IPS-18a (cell line): ENCODE measurements around the gene MCOLN3.

Experiments
- H3K27ac ChIP-seq: one replicate; pipeline ENCODE4 v1.5.1; 2013; ENCODE audit warnings: low read length
- H3K27me3 ChIP-seq: one replicate; pipeline ENCODE4 v1.6.1; 2013; ENCODE audit warnings: mild to moderate bottlenecking, low read length; ENCODE audit not compliant: control insufficient read depth, insufficient read depth
- H3K36me3 ChIP-seq: one replicate; pipeline ENCODE4 v1.6.1; 2013; ENCODE audit warnings: low read depth, low read length; ENCODE audit not compliant: control insufficient read depth
- H3K4me1 ChIP-seq: one replicate; pipeline ENCODE4 v1.6.1; 2013; ENCODE audit warnings: low read depth, low read length; ENCODE audit not compliant: control insufficient read depth
- H3K4me3 ChIP-seq: one replicate; pipeline ENCODE4 v1.5.1; 2013; ENCODE audit warnings: low read length
- H3K9ac ChIP-seq: one replicate; pipeline ENCODE4 v1.6.1; 2013; ENCODE audit warnings: mild to moderate bottlenecking, low read length, moderate library complexity
- H3K9me3 ChIP-seq: one replicate; pipeline ENCODE4 v1.6.1; 2013; ENCODE audit warnings: low read depth, low read length; ENCODE audit not compliant: control insufficient read depth

The MCOLN3 gene

GRCh38 chr1:85068846-85069245, 20.5 kb upstream of the MCOLN3 start:
- Histone ChIP-seq H3K27me3 (no peaks in the 10 kb centered on the region), H3K4me1 (peaks cover 4% of the 10 kb centered on the region), H3K9me3 (no peaks in the 10 kb centered on the region), H3K4me3 (no peak overlapping the region), H3K36me3 (no peaks in the 10 kb centered on the region), H3K27ac (no peak overlapping the region), H3K9ac (no peak overlapping the region)

GRCh38 chr1:85065550-85065949, 17.2 kb upstream of the MCOLN3 start:
- H3K36me3 ChIP-seq, result no peaks in the 10 kb centered on the region
- H3K4me1 ChIP-seq, result peaks cover 4% of the 10 kb centered on the region
- no peak overlapping the region for H3K4me3 ChIP-seq
- H3K9me3 ChIP-seq, result no peaks in the 10 kb centered on the region
- H3K27me3 ChIP-seq, result peaks cover 6% of the 10 kb centered on the region
- H3K27ac ChIP-seq, result no peak overlapping the region
- H3K9ac ChIP-seq, result no peak overlapping the region

DNA sequence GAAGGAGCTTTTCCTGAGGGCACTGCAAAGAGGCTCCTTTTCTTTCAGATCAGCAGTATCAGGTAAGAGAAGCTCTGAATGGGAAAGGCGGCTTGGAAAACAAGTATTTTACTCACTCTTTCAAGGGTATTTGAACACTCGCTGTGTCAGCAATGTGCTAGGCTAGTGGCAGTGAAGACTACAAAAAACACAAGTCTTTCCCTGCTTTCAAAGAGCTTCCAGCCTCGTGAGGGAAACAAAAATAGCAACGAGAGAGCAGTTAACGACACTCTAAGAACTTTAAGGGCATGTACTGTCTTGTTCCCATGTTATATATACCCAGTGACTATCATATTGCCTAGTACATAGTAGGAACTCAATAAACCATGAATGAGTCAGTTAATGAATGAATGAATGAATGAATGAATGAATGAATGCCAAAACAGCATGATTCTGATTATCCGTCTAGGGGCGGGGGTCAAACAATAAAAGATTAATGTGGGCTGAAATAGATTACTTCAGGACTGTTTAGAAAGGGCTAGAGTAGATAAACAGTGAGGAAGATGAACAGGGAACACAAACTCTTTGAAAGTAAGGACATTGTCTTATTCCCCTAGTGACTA, 14.2 kb upstream of the MCOLN3 start:
- Histone ChIP-seq H3K27ac (no peak overlapping the region), H3K9ac (no peak overlapping the region), H3K4me1 (peaks cover 3% of the 10 kb centered on the region), H3K4me3 (peak overlapping the region; percentile 65), H3K36me3 (no peaks in the 10 kb centered on the region), H3K9me3 (no peaks in the 10 kb centered on the region), H3K27me3 (peaks cover 6% of the 10 kb centered on the region)

GRCh38 chr1:85061711-85062424, 13.6 kb upstream of the MCOLN3 start:
- H3K4me3 ChIP-seq, result peak overlapping the region; percentile 65
- H3K9ac ChIP-seq, result peak overlapping the region; percentile 37
- H3K27me3 ChIP-seq, result peaks cover 6% of the 10 kb centered on the region
- no peaks in the 10 kb centered on the region for H3K4me1 ChIP-seq
- no peaks in the 10 kb centered on the region for H3K9me3 ChIP-seq
- H3K36me3 ChIP-seq, result no peaks in the 10 kb centered on the region
- no peak overlapping the region for H3K27ac ChIP-seq

DNA sequence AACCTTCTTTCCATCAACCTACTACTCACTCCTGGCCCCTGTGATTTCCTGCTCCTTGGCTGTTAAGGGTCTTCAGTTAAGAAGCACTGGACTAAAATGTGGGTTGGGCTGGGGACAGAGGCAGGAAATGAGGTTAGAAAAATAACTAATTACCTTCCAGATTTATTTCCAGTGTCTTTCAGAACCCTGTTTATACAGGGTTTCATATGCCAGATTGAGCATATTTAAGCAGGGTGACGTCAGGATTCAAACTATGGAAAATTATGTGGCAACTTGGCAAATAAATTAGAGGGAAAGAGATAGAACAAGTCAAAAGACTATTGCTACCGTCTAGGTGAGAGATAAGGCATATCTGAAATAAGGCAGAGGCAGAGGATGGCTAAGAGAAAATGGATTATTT, 11.7 kb upstream of the MCOLN3 start:
- Histone ChIP-seq H3K36me3 (no peaks in the 10 kb centered on the region), H3K4me3 (no peak overlapping the region), H3K4me1 (no peaks in the 10 kb centered on the region), H3K27me3 (peaks cover 6% of the 10 kb centered on the region), H3K27ac (no peak overlapping the region), H3K9ac (no peak overlapping the region), H3K9me3 (no peaks in the 10 kb centered on the region)

DNA sequence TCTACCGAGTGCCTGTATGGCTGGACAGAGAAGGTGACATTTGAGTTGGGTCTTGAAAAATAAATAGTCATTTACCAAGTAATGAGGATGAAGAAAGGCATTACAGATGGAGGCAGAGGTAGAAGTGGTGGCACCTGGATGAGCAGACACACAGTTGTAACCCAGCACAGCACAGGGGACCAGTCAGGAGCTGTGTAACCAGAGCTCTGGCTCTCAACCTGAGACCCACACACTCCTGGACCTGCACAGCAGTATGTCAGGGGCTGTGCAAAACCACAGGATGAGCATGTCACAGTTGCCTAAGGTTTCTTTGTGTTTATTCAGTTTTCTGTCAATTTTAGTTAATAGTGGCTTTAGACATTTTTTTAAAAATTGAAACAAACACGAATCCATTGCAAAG, 11.3 kb upstream of the MCOLN3 start:
- Histone ChIP-seq H3K27me3 (peaks cover 6% of the 10 kb centered on the region), H3K27ac (no peak overlapping the region), H3K36me3 (no peaks in the 10 kb centered on the region), H3K9me3 (no peaks in the 10 kb centered on the region), H3K9ac (no peak overlapping the region), H3K4me1 (no peaks in the 10 kb centered on the region), H3K4me3 (no peak overlapping the region)

GRCh38 chr1:85058786-85059185, 10.5 kb upstream of the MCOLN3 start:
- Histone ChIP-seq H3K27me3 (peaks cover 6% of the 10 kb centered on the region), H3K9me3 (no peaks in the 10 kb centered on the region), H3K4me3 (no peak overlapping the region), H3K9ac (no peak overlapping the region), H3K36me3 (no peaks in the 10 kb centered on the region), H3K27ac (no peak overlapping the region), H3K4me1 (no peaks in the 10 kb centered on the region)

DNA sequence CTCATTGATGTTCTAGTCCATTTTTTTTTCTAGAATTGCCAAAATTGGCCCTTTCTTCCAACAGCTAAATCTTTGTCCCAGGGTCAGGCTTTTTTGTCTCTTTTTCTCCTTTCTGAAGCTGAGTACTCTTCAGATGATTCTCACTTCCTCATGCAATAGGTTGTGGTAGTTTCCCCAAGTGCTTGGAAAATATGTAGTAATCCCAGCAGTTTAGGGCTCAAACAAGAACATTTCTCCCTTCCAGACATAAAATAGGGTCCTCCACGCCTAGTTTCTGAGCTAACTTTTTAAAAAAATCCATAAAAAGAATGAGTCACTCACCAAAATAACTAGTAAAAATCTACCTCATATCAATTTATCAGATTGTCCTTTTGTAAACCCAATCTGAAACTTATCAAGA, 10.0 kb upstream of the MCOLN3 start:
- no peaks in the 10 kb centered on the region for H3K4me1 ChIP-seq
- H3K27ac ChIP-seq, result no peak overlapping the region
- H3K27me3 ChIP-seq, result peaks cover 6% of the 10 kb centered on the region
- H3K36me3 ChIP-seq, result no peaks in the 10 kb centered on the region
- H3K9ac ChIP-seq, result no peak overlapping the region
- H3K4me3 ChIP-seq, result no peak overlapping the region
- H3K9me3 ChIP-seq, result no peaks in the 10 kb centered on the region

GRCh38 chr1:85054664-85055063, 6.4 kb upstream of the MCOLN3 start:
- Histone ChIP-seq H3K36me3 (no peaks in the 10 kb centered on the region), H3K9me3 (no peaks in the 10 kb centered on the region), H3K27me3 (peaks cover 13% of the 10 kb centered on the region), H3K27ac (no peak overlapping the region), H3K9ac (no peak overlapping the region), H3K4me1 (peaks cover 5% of the 10 kb centered on the region), H3K4me3 (no peak overlapping the region)

DNA sequence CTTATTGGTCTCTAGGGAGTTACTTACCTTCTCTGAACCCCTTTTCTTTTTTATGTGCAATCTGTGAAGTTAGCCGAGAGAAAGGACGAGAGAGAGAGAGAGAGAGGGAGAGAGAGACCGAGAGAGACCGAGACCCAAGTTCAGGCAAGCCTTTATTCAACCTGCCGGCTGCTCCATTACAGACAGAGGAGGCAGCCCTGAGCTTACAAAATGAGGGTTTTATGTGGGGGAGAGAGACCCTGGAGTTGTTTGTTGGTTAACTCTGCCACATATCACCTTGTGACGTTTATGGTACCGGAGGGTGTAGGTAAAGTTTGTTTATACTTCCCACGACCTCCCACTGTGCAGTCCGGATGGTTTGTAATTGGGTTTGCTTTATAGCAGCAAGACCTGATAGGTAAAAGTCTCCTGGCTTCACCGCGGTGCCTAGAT, 1.5 kb upstream of the MCOLN3 start:
- no peaks in the 10 kb centered on the region for H3K9me3 ChIP-seq
- no peak overlapping the region for H3K27ac ChIP-seq
- peak overlapping the region; percentile 26 for H3K4me3 ChIP-seq
- H3K27me3 ChIP-seq, result peaks cover 60% of the 10 kb centered on the region
- H3K4me1 ChIP-seq, result peaks cover 17% of the 10 kb centered on the region
- H3K36me3 ChIP-seq, result no peaks in the 10 kb centered on the region
- H3K9ac ChIP-seq, result no peak overlapping the region

DNA sequence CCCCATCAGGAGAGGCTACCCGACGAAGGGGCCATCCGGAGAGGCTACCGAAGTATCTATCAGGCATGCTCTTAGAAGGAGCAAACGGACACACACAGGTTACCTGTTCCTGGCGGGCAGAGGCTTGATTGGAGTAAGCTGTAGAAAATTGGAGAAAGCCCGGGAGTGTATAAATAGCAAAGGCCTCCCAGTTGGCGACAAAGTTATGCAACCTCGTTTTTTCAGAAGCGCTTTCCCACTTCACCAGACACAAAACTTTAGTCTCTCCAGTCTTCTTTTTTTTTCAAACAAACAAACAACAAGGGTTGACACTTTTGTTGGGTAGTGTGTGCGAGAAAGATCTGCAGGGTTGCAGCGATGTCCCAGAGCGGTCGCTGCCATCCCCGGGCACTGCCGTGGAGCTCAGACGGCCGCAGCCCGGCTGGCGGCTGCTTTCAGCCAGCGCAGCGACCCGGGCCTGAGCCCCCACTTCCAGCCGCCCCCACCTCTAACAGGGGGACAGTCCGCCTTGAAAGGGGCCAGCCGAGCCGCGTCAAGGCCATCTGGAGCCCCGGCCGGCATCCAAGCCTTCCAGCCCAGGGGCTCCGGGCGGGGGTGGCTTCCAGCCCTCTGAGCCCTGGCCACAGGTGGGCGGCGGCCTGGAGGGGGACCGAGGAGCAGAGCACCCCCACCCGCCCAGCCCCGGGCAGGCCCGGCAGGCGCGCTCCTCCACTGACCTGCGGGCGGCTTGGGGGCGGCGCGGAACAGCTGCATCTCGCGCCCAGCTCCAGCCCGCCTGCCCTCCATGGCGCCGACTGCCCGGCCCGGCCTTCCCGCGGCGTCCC, 616 bp downstream of the MCOLN3 start:
- Histone ChIP-seq H3K27me3 (peaks cover 66% of the 10 kb centered on the region), H3K27ac (no peak overlapping the region), H3K9ac (no peak overlapping the region), H3K4me3 (peak overlapping the region; percentile 50), H3K9me3 (no peaks in the 10 kb centered on the region), H3K36me3 (no peaks in the 10 kb centered on the region), H3K4me1 (peaks cover 18% of the 10 kb centered on the region)
